HCT116 (cell line): Measurements from ENCODE around the gene SIX2. TPM values are rescaled to one million over a fixed set of nuclear protein-coding genes. Genes with fewer than 3 reads are reported as not detected.

ENCODE experiments used
- ATAC-seq: fragments of 200-7000 bp; cut with Tn5 transposase; 2 replicates; pipeline ENCODE4 v1.9.1; 2020; ENCODE audit warnings: mild to moderate bottlenecking, moderate library complexity
- BruUV-seq: library from RNA; stranded (reverse); fragments of 400-500 nt; replicated peaks from 2 replicates; lab custom pipeline; 2021; lab: Mats Ljungman, UMichigan
- CTCF ChIA-PET: fragments of 300-600 bp; sonication (Branson Sonifier 250); formaldehyde crosslinking; loops from one replicate; lab custom pipeline; 2021; ENCODE audit warnings: antibody characterized with exemption; lab: Charles Lee
- POLR2A ChIA-PET: fragments of 300-600, 350-600 bp; sonication (Branson Sonifier 250); formaldehyde crosslinking; loops from one replicate; lab custom pipeline; 2021; ENCODE audit warnings: antibody characterized with exemption; lab: Charles Lee
- RAD21 ChIA-PET, 2 experiments: fragments of 300-600 bp; sonication (Branson Sonifier 250); formaldehyde crosslinking; loops; one replicate each; lab custom pipeline; 2023; ENCODE audit warnings: low total read pairs in 2 of 2; ENCODE audit not compliant: uncharacterized antibody in 2 of 2, unreplicated experiment in 2 of 2, low non-redundant PET in 1 of 2; lab: Charles Lee
- DNase-seq: peaks from one replicate; pipeline ENCODE4 v3.0.0-alpha.2; 2010; ENCODE audit warnings: low read depth, low spot score
- H2AFZ ChIP-seq: fragments of 200-600 bp; shearing (Covaris generic), sonication (generic); 2 replicates; pipeline ENCODE4 v1.6.1; 2017; ENCODE audit warnings: low read depth, mixed run types, mixed read lengths, antibody characterized with exemption, low read length; ENCODE audit not compliant: poor library complexity, severe bottlenecking
- H3K27ac ChIP-seq: 2 replicates; pipeline ENCODE4 v1.5.1; 2012; ENCODE audit warnings: low read depth, low read length
- H3K27me3 ChIP-seq: fragments of 200-600 bp; sonication (generic); 2 replicates; pipeline ENCODE4 v1.6.1; 2016; ENCODE audit warnings: mixed run types, low read length, mixed read lengths; ENCODE audit not compliant: insufficient read depth
- H3K36me3 ChIP-seq, 2 experiments: fragments of 200-500 bp in 1 of 2; fragments of 200-600 bp in 1 of 2; sonication (Bioruptor generic) in 1 of 2; sonication (generic) in 1 of 2; 2 replicates each; pipeline versions ENCODE4 v1.5.1 to v1.6.1; 2014 to 2016; ENCODE audit warnings: low read length in 2 of 2, inconsistent platforms in 1 of 2, mixed read lengths in 1 of 2, mixed run types in 1 of 2; ENCODE audit not compliant: insufficient read depth in 2 of 2, control insufficient read depth in 1 of 2
- H3K4me1 ChIP-seq, 2 experiments: fragments of 200-600 bp in 1 of 2; sonication (generic) in 1 of 2; 2 replicates each; pipeline versions ENCODE4 v1.5.1 to v1.6.1; 2012 to 2017; ENCODE audit warnings: low read length in 2 of 2, inconsistent platforms in 1 of 2, mild to moderate bottlenecking in 1 of 2, mixed read lengths in 1 of 2, mixed run types in 1 of 2, moderate library complexity in 1 of 2; ENCODE audit not compliant: insufficient read depth in 2 of 2, control insufficient read depth in 1 of 2
- H3K4me2 ChIP-seq: fragments of 200-600 bp; sonication (generic); 2 replicates; pipeline ENCODE4 v1.6.1; 2017; ENCODE audit warnings: mixed run types, low read length, mixed read lengths
- H3K4me3 ChIP-seq, 2 experiments: fragments of 200-600 bp in 1 of 2; sonication (generic) in 1 of 2; replicated peaks in 1 of 2; 2 replicates each; pipeline ENCODE4 v1.5.1; 2011 to 2016; ENCODE audit warnings: low read length in 2 of 2, control low read depth in 1 of 2, low read depth in 1 of 2, mild to moderate bottlenecking in 1 of 2, mixed read lengths in 1 of 2, mixed run types in 1 of 2
- H3K79me2 ChIP-seq: fragments of 200-600 bp; sonication (generic); 2 replicates; pipeline ENCODE4 v1.6.1; 2017; ENCODE audit warnings: mild to moderate bottlenecking, mixed run types, low read length, moderate library complexity, mixed read lengths; ENCODE audit not compliant: insufficient read depth
- H3K9ac ChIP-seq: fragments of 200-600 bp; sonication (generic); 2 replicates; pipeline ENCODE4 v1.6.1; 2016; ENCODE audit warnings: low read length, mixed read lengths
- H3K9me2 ChIP-seq: fragments of 200-600 bp; sonication (generic), shearing (Covaris generic); 2 replicates; pipeline ENCODE4 v1.6.1; 2017; ENCODE audit warnings: mixed run types, mild to moderate bottlenecking, moderate library complexity; ENCODE audit not compliant: insufficient read depth
- H3K9me3 ChIP-seq, 2 experiments: fragments of 200-500 bp in 1 of 2; fragments of 200-600 bp in 1 of 2; sonication (Bioruptor generic) in 1 of 2; sonication (generic) in 1 of 2; 2 replicates each; pipeline ENCODE4 v1.6.1; 2014 to 2017; ENCODE audit warnings: low read length in 2 of 2, mixed read lengths in 2 of 2, inconsistent platforms in 1 of 2, low read depth in 1 of 2, mild to moderate bottlenecking in 1 of 2, mixed run types in 1 of 2, moderate library complexity in 1 of 2; ENCODE audit not compliant: control insufficient read depth in 1 of 2, insufficient read depth in 1 of 2
- H4K20me1 ChIP-seq: fragments of 200-600 bp; sonication (generic), shearing (Covaris generic); 2 replicates; pipeline ENCODE4 v1.6.1; 2017; ENCODE audit warnings: mixed run types, mild to moderate bottlenecking, moderate library complexity; ENCODE audit not compliant: insufficient read depth
- FOSL1 ChIP-seq: IDR thresholded peaks from 2 replicates; pipeline ENCODE4 v1.6.1; 2012; ENCODE audit warnings: low read depth
- POLR2A ChIP-seq: IDR thresholded peaks from 2 replicates; pipeline ENCODE4 v1.7.0; 2011; ENCODE audit warnings: borderline replicate concordance; ENCODE audit not compliant: insufficient read depth, insufficient read length; ENCODE audit errors: extremely low read depth
- POLR2AphosphoS5 ChIP-seq: IDR thresholded peaks from 2 replicates; pipeline ENCODE4 v1.6.1; 2011; ENCODE audit warnings: mild to moderate bottlenecking, low read depth, low read length, moderate library complexity
- RAD21 ChIP-seq: IDR thresholded peaks from 2 replicates; pipeline ENCODE4 v1.6.1; 2012; ENCODE audit warnings: low read depth, mild to moderate bottlenecking
- SIN3A ChIP-seq: IDR thresholded peaks from 2 replicates; pipeline ENCODE4 v1.6.1; 2012; ENCODE audit warnings: low read depth
- SRF ChIP-seq: IDR thresholded peaks from 2 replicates; pipeline ENCODE4 v1.6.1; 2012; ENCODE audit warnings: low read depth
- YY1 ChIP-seq: IDR thresholded peaks from 2 replicates; pipeline ENCODE4 v1.6.1; 2011; ENCODE audit warnings: low read length, low read depth, moderate library complexity, mild to moderate bottlenecking; ENCODE audit not compliant: insufficient replicate concordance; ENCODE audit errors: extremely low read depth
- intact Hi-C: fragments of 100-400 bp; cut with micrococcal nuclease; formaldehyde crosslinking; loops from 2 replicates; pipeline ENCODE4 v1.10.0; 2022
- total RNA-seq: library from RNA; stranded (reverse); gene quantifications from one replicate; pipeline ENCODE4 v1.2.1, GENCODE V29; 2021; ENCODE audit not compliant: unreplicated experiment
- TF ChIP-seq, protein P1 (sequence below): IDR thresholded peaks from 2 replicates; pipeline ENCODE4 v1.6.1; 2012
- TF ChIP-seq, protein P2 (sequence below), 3 experiments: fragments of 200-600 bp in 1 of 3; sonication (generic) in 1 of 3; IDR thresholded peaks in 2 of 3; conservative IDR thresholded peaks in 1 of 3; 2 replicates each; pipeline ENCODE4 v1.5.1; 2012 to 2017; ENCODE audit warnings: low read depth in 2 of 3, low read length in 2 of 3, antibody characterized with exemption in 1 of 3, borderline replicate concordance in 1 of 3, control low read depth in 1 of 3, mild to moderate bottlenecking in 1 of 3, mixed read lengths in 1 of 3, mixed run types in 1 of 3, moderate library complexity in 1 of 3; ENCODE audit not compliant: insufficient read depth in 1 of 3
- TF ChIP-seq, protein P3 (sequence below): IDR thresholded peaks from 2 replicates; pipeline ENCODE4 v1.6.1; 2011; ENCODE audit warnings: mild to moderate bottlenecking, low read length, moderate library complexity; ENCODE audit not compliant: insufficient replicate concordance; ENCODE audit errors: extremely low read depth
- TF ChIP-seq, protein P4 (sequence below): IDR thresholded peaks from 2 replicates; pipeline ENCODE4 v1.6.1; 2012; ENCODE audit warnings: low read depth
- TF ChIP-seq, protein P5 (sequence below): IDR thresholded peaks from 2 replicates; pipeline ENCODE4 v1.6.1; 2012

Gene SIX2
- total RNA-seq, 1 experiment from 2014 or later = 0.54 TPM

DNA sequence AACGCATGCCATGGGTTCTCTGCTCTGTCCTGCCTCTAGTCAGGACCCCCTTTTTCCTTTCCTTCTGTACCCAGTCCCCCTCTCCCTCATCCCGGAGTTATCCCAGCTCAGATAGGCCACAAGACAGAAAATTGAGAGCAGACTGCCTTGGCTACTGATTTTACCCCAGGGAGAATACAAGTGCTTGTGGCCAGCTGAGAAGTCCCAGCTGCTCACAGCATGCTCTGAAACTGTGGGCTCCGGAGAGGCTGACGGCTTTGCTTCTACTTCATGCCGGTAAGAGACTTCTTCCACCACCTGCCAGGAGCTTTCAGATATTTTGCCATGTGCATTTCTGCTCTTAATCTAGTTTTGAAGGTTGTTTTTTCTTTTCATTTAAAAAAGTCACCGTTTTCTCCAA lies 20.0 kb upstream of the SIX2 start:
- H3K4me3 ChIP-seq = no peak overlapping the region
- TF ChIP-seq YY1 = no peak
- TF ChIP-seq, protein P1, sequence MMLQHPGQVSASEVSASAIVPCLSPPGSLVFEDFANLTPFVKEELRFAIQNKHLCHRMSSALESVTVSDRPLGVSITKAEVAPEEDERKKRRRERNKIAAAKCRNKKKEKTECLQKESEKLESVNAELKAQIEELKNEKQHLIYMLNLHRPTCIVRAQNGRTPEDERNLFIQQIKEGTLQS = no peak
- TF ChIP-seq POLR2A = no peak
- no peak for TF ChIP-seq SRF
- no peak for TF ChIP-seq POLR2AphosphoS5
- TF ChIP-seq, protein P2, sequence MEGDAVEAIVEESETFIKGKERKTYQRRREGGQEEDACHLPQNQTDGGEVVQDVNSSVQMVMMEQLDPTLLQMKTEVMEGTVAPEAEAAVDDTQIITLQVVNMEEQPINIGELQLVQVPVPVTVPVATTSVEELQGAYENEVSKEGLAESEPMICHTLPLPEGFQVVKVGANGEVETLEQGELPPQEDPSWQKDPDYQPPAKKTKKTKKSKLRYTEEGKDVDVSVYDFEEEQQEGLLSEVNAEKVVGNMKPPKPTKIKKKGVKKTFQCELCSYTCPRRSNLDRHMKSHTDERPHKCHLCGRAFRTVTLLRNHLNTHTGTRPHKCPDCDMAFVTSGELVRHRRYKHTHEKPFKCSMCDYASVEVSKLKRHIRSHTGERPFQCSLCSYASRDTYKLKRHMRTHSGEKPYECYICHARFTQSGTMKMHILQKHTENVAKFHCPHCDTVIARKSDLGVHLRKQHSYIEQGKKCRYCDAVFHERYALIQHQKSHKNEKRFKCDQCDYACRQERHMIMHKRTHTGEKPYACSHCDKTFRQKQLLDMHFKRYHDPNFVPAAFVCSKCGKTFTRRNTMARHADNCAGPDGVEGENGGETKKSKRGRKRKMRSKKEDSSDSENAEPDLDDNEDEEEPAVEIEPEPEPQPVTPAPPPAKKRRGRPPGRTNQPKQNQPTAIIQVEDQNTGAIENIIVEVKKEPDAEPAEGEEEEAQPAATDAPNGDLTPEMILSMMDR (IDR thresholded peaks at IDR 0.05 in 2 of 3, conservative IDR thresholded peaks at IDR 0.05 in 1 of 3; ENCODE audit: borderline replicate concordance in 1 of 3, insufficient read depth in 1 of 3, low read depth in 2 of 3, low read length in 2 of 3) = no peak
- TF ChIP-seq, protein P3, sequence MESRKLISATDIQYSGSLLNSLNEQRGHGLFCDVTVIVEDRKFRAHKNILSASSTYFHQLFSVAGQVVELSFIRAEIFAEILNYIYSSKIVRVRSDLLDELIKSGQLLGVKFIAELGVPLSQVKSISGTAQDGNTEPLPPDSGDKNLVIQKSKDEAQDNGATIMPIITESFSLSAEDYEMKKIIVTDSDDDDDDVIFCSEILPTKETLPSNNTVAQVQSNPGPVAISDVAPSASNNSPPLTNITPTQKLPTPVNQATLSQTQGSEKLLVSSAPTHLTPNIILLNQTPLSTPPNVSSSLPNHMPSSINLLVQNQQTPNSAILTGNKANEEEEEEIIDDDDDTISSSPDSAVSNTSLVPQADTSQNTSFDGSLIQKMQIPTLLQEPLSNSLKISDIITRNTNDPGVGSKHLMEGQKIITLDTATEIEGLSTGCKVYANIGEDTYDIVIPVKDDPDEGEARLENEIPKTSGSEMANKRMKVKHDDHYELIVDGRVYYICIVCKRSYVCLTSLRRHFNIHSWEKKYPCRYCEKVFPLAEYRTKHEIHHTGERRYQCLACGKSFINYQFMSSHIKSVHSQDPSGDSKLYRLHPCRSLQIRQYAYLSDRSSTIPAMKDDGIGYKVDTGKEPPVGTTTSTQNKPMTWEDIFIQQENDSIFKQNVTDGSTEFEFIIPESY = no peak
- TF ChIP-seq, protein P4, sequence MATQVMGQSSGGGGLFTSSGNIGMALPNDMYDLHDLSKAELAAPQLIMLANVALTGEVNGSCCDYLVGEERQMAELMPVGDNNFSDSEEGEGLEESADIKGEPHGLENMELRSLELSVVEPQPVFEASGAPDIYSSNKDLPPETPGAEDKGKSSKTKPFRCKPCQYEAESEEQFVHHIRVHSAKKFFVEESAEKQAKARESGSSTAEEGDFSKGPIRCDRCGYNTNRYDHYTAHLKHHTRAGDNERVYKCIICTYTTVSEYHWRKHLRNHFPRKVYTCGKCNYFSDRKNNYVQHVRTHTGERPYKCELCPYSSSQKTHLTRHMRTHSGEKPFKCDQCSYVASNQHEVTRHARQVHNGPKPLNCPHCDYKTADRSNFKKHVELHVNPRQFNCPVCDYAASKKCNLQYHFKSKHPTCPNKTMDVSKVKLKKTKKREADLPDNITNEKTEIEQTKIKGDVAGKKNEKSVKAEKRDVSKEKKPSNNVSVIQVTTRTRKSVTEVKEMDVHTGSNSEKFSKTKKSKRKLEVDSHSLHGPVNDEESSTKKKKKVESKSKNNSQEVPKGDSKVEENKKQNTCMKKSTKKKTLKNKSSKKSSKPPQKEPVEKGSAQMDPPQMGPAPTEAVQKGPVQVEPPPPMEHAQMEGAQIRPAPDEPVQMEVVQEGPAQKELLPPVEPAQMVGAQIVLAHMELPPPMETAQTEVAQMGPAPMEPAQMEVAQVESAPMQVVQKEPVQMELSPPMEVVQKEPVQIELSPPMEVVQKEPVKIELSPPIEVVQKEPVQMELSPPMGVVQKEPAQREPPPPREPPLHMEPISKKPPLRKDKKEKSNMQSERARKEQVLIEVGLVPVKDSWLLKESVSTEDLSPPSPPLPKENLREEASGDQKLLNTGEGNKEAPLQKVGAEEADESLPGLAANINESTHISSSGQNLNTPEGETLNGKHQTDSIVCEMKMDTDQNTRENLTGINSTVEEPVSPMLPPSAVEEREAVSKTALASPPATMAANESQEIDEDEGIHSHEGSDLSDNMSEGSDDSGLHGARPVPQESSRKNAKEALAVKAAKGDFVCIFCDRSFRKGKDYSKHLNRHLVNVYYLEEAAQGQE = no peak
- no peak for TF ChIP-seq RAD21
- no peak for TF ChIP-seq FOSL1
- TF ChIP-seq, protein P5, sequence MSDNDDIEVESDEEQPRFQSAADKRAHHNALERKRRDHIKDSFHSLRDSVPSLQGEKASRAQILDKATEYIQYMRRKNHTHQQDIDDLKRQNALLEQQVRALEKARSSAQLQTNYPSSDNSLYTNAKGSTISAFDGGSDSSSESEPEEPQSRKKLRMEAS = no peak
- TF ChIP-seq SIN3A = no peak
- no peaks in the 10 kb centered on the region for H3K27me3 ChIP-seq
- no peaks in the 10 kb centered on the region for H3K79me2 ChIP-seq
- no peak overlapping the region for H3K9ac ChIP-seq
- RAD21 ChIA-PET = no interaction called here
- no TSS peak for BruUV-seq
- H3K9me2 ChIP-seq = no peaks in the 10 kb centered on the region
- H4K20me1 ChIP-seq = no peaks in the 10 kb centered on the region
- H3K9me3 ChIP-seq = no peaks in the 10 kb centered on the region
- H3K4me1 ChIP-seq = peaks cover 0 to 14% of the 10 kb centered on the region in 2 experiments; a peak in 2 of 4 replicates
- H3K4me2 ChIP-seq = no peak overlapping the region
- ATAC-seq (no peak), DNase-seq (no peak)
- H2AFZ ChIP-seq = no peak overlapping the region
- CTCF ChIA-PET = no interaction called here
- H3K36me3 ChIP-seq = no peaks in the 10 kb centered on the region
- intact Hi-C loops = no loop called here
- POLR2A ChIA-PET = no interaction called here
- H3K27ac ChIP-seq = no peak overlapping the region
